GM12865 (cell line): ENCODE measurements around the gene CC2D2A.

Experiments used
- DNase-seq: peaks from one replicate; pipeline ENCODE4 v3.0.0; 2010; ENCODE audit warnings: low read depth
- H3K4me3 ChIP-seq: 2 replicates; pipeline ENCODE4 v1.5.1; 2011; ENCODE audit warnings: mild to moderate bottlenecking, low read depth, low read length, control low read depth
- TF ChIP-seq, protein P1 (sequence below): IDR thresholded peaks from 2 replicates; pipeline ENCODE4 v1.5.1; 2011; ENCODE audit warnings: low read length, control low read depth, low read depth, inconsistent platforms; ENCODE audit not compliant: insufficient read depth; ENCODE audit errors: missing control alignments

The CC2D2A gene

DNA sequence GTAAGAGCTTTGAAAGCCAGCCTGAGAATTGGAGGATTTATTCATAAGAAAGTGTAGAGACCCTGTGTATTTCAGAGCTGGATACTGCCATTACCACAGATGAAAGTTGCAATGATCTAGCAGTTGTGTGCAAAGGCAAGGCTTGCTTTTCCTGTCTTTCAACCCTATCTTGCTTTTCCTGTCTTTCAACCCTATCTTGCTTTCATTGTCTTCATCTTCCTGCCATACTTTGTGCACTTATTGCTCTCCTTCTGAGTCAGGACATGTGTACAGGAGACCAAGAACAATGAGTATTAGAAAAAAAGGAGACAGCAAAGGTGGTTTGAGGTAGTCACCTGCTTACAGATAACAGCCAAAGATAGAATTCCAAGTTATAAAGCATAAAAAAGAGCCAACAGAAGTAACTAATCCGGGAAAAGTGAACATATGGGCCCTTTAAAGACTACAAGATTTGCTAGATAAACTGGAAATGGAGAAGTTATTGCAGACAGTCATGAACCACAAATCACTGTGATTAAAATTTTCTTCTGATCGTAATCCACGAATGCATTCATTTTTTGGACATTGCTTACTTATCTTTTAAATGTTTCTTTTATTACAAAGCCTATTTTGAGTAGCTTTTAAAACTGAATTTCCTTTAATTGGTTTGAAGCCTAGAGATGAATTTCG, 24.7 kb upstream of the CC2D2A start:
- no peak overlapping the region for H3K4me3 ChIP-seq
- TF ChIP-seq, protein P1, sequence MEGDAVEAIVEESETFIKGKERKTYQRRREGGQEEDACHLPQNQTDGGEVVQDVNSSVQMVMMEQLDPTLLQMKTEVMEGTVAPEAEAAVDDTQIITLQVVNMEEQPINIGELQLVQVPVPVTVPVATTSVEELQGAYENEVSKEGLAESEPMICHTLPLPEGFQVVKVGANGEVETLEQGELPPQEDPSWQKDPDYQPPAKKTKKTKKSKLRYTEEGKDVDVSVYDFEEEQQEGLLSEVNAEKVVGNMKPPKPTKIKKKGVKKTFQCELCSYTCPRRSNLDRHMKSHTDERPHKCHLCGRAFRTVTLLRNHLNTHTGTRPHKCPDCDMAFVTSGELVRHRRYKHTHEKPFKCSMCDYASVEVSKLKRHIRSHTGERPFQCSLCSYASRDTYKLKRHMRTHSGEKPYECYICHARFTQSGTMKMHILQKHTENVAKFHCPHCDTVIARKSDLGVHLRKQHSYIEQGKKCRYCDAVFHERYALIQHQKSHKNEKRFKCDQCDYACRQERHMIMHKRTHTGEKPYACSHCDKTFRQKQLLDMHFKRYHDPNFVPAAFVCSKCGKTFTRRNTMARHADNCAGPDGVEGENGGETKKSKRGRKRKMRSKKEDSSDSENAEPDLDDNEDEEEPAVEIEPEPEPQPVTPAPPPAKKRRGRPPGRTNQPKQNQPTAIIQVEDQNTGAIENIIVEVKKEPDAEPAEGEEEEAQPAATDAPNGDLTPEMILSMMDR: no peak
- DNase-seq: no peak

DNA sequence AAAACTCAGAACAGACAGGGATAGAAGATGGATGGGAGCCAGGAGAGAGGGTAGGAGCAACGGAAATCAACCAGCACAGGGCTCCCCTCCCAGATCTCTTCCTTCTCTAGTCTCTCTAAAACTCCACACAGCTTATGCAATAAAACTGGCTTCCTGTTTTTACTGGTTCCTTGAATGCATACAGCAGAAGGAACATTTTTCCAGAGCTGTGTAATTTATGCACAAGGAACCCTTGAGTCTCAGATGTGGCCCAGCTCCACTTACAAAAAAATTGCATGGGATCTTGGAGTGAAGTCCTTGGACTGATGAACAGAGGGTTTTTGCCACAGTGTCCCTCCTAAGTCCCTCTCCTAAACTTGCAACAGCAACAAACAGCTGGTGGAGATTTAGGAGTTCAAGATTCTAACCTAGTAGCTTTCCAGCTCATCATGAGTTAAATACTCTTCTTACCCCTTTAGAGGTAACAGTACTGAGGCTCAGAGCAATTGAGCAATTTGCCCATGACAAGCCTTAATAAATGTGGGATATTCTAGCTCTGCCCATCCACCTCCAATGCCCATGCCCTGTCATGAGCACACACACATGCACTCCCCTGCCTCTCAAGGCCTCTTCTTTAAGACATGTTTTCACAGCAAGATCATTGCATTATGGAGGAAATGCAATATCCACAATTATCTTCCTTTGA, 18.4 kb upstream of the CC2D2A start:
- TF ChIP-seq, protein P1: no peak
- H3K4me3 ChIP-seq: no peak overlapping the region
- DNase-seq: no peak

DNA sequence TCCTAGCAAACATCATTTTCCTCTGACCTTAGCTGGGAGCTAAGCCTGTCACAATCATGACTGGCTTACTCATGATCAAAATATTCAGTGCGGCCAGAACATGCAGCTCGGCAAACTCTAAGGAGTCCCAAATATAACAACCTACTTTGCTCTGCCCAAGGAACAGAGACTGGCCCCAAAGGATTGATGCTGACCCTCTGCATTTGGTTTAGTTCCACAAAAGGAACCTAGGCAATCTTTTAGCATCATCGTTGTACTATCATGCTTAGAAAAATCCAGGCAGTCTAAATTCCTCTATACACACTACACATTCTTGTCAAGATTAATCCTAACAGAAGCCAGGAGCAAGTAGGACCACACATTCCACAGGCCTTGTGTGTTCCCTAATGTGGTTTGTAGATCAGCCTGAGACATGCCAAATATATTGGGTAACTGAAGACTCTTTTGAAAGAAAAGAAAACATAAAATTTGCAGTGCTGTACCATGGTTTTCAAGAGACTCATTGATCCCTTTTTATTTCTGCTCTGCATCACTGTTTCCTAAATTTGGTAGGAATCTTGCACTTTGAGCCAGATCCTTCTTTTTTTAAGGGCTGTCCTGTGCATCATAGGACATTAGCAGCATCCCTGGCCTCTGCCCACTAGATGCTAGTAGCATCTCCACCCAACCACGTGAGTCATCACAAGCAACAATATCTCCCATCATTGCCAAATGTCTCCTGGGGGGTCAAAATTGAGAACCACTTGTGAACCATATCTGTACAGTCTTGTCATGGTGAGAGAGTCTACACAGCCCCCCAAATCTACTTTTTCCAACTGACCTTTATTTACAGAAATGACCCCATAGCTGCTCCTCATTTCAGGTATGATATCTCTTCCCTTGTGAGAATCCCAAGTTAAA, 17.6 kb upstream of the CC2D2A start:
- no peak for DNase-seq
- no peak overlapping the region for H3K4me3 ChIP-seq
- TF ChIP-seq, protein P1: no peak

DNA sequence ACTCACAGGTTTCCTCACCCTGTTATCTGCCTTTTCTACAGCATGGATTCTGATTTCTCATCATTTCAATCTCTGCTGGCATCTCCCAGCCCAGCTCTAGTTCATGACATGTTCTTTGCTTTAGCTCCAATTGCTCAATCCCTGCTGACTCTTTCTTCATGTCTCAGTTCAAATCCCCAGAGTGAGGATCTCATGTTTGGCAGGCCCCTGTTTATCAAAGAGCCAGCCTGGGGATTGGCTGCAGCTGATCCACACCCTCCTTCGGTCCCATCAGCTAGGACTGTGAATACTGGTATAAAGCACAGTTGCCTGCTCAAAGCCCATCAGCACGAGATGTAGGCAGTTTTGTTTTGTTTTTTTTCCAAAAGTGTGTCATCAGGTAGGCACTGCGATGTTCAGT, 14.4 kb upstream of the CC2D2A start:
- H3K4me3 ChIP-seq: no peak overlapping the region
- DNase-seq: no peak
- TF ChIP-seq, protein P1: no peak

DNA sequence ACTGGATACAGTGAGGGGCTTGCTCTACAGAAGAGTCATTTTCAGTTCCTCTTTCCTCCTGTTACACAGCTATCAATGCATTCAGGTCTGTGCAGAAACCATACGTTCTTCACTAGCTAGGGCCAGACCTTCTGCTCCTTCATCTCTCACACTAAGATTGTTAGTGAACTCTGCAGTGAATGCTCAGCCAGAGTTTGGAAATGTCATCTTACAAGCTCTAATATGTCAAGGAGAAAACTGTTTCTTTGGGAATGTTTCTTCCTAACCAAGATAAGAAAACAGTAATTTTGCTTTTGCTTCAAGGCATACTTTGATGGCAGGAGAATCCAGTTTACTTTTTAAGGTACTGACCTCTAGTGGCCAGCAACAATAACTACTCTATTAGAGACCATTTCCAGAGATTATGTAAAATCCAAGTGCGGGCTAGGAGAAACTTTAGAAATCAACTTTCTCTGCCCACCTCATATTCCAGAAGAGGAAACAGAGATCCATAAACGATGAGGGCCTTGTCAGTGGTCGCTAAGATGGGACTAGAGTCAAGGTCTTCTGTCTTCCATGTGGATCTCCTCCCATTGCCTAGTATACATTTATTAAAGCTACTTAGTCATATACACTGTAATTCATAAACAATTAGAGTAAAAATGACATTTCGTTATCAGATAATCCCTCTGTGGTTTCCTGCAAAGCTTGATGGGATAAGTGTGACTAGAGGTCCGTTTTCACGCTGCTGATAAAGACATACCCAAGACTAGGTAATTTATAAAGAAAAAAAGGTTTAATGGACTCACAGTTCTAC, 12.1 kb upstream of the CC2D2A start:
- no peak overlapping the region for H3K4me3 ChIP-seq
- TF ChIP-seq, protein P1: peak; percentile 63
- DNase-seq: peak; percentile 41

DNA sequence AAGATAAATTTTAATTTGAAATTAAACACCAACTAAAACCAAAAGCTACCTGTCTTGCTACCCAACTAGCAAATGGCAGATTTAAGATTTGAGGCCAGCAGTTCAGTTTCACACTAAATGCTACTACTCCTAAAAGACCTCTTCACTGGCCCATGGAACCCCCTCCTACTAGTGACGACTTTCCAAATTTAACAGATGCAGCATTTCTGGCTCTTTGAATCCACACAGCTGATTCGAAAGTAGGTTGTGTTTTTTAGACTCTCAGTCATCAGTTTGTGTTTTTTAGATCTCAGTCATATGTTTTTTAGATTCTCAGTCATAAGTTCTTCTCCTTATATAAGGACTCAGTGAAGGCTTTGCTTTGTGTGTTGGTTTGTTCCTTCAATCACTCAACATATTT, 11.1 kb upstream of the CC2D2A start:
- no peak for DNase-seq
- TF ChIP-seq, protein P1: no peak
- no peak overlapping the region for H3K4me3 ChIP-seq
